HG02642 (cell line): ENCODE results near the gene KIAA0232.
"Not testable (repeated sequence)": the region's sequence is repeated elsewhere in the genome, so short reads cannot be mapped to it uniquely, and the experiment has no call there.

Experiments used
- ATAC-seq: cut with Tn5 transposase; IDR thresholded peaks from one replicate; pipeline ENCODE4 v1.9.1; 2021; ENCODE audit warnings: mild to moderate bottlenecking; ENCODE audit not compliant: unreplicated experiment, poor library complexity

Gene KIAA0232

GRCh38 chr4:6753891-6754290 lies 28.6 kb upstream of the KIAA0232 start:
- no peak for ATAC-seq

GRCh38 chr4:6754481-6755087 lies 27.9 kb upstream of the KIAA0232 start:
- no peak for ATAC-seq

DNA sequence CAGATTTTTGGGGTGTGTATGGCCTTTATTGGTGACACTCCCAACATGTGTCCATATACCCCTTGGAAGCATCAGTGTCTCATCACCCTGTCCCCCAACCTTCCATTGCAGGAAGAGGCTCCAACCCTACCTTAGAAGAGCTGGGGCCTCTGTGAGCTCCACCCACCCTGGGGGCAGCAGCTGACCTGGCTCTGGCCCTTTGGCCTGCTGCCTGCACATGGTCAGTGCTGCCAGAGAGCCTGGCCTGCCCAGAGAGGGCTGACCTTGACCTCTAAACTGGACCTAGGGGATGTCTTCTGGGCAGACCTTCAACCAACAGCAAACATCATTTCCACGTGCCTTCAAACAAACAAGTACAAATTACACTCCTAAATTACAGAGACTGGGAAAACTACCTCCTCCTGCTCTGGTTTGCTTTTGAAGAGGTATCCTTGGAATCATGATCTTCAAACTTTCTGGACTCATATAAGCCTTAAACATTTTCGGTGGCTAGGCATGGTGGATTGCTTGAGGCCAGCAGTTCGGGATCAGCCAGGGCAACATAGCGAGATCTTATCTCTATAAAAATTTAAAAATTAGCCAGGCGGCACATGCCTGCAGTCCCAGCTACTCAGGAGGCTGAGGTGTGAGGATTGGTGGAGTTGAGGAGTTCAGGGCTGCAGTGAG lies 27.3 kb upstream of the KIAA0232 start:
- no peak for ATAC-seq

GRCh38 chr4:6756345-6756744 lies 26.2 kb upstream of the KIAA0232 start:
- ATAC-seq, result not testable (repeated sequence)

GRCh38 chr4:6758728-6759127 lies 23.8 kb upstream of the KIAA0232 start:
- no peak for ATAC-seq

DNA sequence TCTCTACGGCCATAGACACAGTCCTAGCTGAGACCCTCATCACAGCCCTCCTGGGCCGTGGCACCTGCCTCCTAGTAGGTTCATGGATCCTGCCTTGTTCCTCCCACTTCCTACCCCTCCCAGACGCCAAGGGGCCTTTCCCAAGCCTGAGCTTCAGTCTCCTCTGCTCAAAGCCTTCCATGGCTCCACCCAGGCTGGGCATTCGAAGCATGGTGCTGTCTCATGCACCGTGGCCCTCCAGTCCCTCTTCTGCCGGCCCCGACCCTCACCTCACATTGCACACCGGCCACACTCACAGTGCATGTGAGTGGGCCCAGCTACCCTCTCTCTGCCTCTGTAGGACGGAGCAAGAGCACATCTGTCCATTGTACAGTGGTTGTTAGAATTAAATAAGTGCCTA lies 21.7 kb upstream of the KIAA0232 start:
- ATAC-seq, result no peak

GRCh38 chr4:6761649-6762615 lies 20.6 kb upstream of the KIAA0232 start:
- no peak for ATAC-seq

DNA sequence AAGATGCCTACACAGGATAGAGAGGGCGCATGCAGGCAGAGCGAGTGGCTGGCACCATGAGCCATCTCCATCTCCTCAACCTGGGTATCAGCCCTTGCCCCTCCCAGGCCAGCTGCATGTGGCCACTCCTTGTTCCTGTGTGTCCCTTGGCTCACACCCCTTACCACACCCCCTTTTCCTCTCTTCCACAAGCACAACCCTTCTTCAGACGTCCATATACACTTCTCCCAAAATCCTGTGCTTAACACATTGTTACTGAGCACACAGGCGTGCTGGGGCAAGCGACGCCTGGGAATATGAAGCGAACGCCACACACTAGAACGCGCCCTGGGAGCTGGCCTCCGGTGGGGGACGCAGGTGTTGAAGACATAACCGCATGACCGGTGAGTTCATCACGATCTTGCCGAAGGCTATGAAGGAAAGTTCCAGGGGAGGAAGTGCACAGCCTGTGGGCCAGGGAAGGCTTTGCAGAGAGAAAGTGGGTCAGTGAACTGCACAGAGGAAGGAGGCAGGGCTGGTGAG lies 19.1 kb upstream of the KIAA0232 start:
- ATAC-seq, result no peak

GRCh38 chr4:6764976-6765620 lies 17.4 kb upstream of the KIAA0232 start:
- no peak for ATAC-seq

DNA sequence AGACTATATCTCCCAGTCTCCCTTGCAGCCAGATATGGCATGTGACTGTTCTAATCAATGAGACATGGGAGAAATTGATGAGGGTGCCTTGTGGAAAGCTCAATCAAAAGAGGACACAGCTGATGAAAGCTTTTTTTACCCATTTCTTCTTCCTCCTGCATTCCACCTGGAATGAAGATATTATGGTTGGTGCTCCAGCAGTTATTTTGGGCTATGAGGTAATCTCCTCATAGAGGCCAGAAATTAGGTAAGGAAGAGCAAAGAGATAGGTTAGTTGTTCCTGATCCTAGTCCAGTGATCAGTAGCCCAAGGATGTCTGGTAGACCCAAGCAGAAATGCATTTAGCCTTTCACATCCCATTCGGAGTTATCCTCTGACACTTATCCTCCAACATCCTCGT lies 16.8 kb upstream of the KIAA0232 start:
- no peak for ATAC-seq

- no peak for ATAC-seq
Measured at GRCh38 chr4:6767386-6767747, 15.2 kb upstream of the KIAA0232 start.

- ATAC-seq, result no peak
Measured at GRCh38 chr4:6767748-6768538, 14.6 kb upstream of the KIAA0232 start.

DNA sequence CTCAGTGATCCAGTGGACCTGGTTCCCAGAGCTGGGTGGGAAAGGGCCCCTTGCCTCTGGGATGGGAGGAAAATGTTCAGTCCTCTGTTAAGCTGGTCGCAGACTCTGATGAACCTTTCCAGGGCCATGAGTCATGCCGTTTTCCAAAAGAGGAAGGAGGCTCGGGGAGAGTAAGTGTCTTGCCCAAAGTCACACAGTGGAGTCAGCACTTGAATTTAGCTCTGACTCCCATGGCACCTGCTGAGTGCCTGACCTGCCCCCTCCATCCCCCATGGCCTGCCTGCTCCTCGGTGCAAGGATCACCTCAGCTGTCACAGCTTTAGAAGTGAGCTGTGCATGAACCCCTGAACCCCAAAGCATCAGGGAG lies 14.0 kb upstream of the KIAA0232 start:
- ATAC-seq, result no peak

GRCh38 chr4:6769233-6769988 lies 13.1 kb upstream of the KIAA0232 start:
- ATAC-seq, result no peak

DNA sequence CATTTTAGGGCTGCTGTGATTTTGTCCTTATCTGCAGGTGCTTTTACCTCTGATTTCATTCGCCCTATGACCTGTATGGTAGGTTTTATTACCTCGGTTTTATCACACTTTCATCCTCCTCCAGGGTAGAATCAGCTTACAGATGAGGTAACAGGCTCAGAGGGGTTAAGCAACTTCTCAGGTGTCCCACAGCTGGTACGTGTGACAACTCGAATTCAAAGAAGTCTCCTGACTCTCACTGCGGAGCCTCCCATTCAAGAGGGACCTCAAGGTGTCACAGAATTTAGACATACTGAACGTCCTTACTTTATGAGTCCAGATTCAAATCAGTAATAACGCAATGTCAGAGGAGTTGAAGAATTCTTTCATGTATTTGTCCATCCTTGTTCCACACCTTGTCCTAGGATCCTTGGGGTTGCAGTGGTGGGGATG lies 12.5 kb upstream of the KIAA0232 start:
- ATAC-seq, result no peak

DNA sequence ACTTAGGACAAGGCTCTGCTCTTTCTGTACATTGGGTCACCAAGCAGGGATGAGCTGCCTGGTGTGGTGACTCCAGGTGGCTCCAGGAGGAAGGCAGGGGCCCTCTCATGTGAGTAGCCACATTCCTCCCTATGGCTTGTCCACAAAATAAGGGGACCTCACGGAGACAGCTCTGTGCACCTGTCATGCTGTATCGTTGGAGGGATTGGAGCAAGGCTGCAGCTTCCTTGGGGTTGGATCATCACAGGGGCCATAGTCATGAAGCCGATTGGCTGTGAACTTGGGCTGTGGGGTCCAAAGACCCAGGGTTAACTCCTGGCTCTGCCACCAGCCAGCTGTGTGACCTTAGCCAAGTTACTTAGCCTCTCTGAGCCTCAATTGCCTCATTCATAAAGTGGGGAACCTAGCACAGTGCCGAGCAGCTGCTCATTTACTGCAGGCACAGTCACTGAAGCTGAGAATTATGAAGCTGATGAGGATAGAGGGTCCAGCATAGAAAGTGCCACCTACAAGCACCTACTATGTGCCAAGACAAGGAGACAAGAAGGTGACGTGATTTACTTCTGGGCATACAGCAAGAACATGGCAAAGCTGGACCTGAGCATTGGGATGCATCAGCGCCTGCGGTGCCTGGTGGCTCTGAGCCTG lies 11.8 kb upstream of the KIAA0232 start:
- no peak for ATAC-seq

GRCh38 chr4:6771229-6771671 lies 11.3 kb upstream of the KIAA0232 start:
- no peak for ATAC-seq

DNA sequence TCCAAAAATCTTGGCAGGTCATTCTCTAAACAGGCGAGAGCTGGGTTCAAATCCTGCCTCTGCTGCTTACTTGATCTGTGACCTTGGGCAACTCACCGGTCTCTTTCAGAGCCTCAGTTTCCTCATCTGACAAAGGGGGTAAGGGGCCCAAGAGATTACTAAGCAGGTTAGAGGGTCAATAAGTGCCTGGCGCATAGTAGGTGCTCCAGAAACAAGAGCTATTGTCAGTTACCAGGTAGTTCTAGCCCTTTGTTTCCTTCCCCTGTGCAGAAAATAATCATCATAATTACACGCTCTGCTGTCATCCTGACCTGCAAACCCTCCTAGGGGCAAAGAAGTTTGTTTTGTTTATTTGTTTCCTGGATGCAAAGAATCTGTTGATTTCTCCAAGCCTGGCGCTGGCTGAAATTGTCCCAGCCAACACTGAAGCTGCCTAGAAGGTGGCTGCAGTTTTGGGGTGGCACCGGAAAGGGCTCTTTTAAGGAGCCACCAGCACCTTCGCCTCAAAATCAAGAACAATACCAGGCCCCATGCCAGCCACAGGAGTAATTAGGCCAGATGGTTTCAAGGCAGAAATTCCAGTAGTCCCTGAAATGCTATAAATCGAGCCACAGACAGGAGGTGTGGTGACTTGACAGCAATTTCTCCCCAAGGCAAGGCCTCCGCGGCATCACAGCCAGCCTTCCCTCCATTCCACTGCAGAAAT lies 10.2 kb upstream of the KIAA0232 start:
- no peak for ATAC-seq
